T-cell (primary cell): ENCODE data around the gene CCL1. TPM values are rescaled to one million over a fixed set of nuclear protein-coding genes. Genes with fewer than 3 reads are reported as not detected.

Experiments used
- ATAC-seq, 4 experiments: fragments of 200-7000 bp in 3 of 4; fragments of 150-1000 bp in 1 of 4; cut with Tn5 transposase; replicated peaks in 1 of 4; 1 replicate in 3 of 4; 2 replicates in 1 of 4; pipeline ENCODE4 v1.10.0; 2021; ENCODE audit warnings: moderate library complexity in 3 of 4, mild to moderate bottlenecking in 2 of 4, moderate number of reproducible peaks in 1 of 4
- CTCF ChIA-PET, 2 donors: fragments of 300-600 bp; sonication (Branson Sonifier 250); formaldehyde crosslinking; loops; one replicate each; lab custom pipeline; 2022; ENCODE audit warnings: antibody characterized with exemption in 2 of 2; lab: Charles Lee
- POLR2A ChIA-PET, 2 donors: fragments of 300-600 bp; sonication (Branson Sonifier 250); formaldehyde crosslinking; loops; one replicate each; lab custom pipeline; 2022; ENCODE audit warnings: antibody characterized with exemption in 2 of 2; lab: Charles Lee
- DNase-seq, 35 experiments: peaks; one replicate each; pipeline versions ENCODE4 v3.0.0 to v3.0.0-alpha.2; 2013 to 2023
- H3K27ac ChIP-seq: one replicate; pipeline ENCODE4 v1.5.1; 2013; ENCODE audit warnings: low read length
- H3K27me3 ChIP-seq, 2 experiments: replicated peaks in 1 of 2; 1 replicate in 1 of 2; 2 replicates in 1 of 2; pipeline versions ENCODE4 v1.6.1 to v1.7.0; 2013; ENCODE audit warnings: low read length in 1 of 2, mixed read lengths in 1 of 2; ENCODE audit not compliant: control insufficient read depth in 2 of 2, insufficient read depth in 2 of 2; ENCODE audit errors: extremely low read depth in 1 of 2
- H3K36me3 ChIP-seq, 2 donors: 1 replicate in 1 of 2; 2 replicates in 1 of 2; pipeline versions ENCODE4 v1.6.1 to v1.7.0; 2013; ENCODE audit warnings: low read length in 1 of 2; ENCODE audit not compliant: control insufficient read depth in 2 of 2, insufficient read depth in 1 of 2; ENCODE audit errors: extremely low read depth in 1 of 2
- H3K4me1 ChIP-seq, 2 experiments: 1 replicate in 1 of 2; 2 replicates in 1 of 2; pipeline versions ENCODE4 v1.6.1 to v1.7.0; 2013; ENCODE audit warnings: low read length in 2 of 2, mixed read lengths in 1 of 2; ENCODE audit not compliant: insufficient read depth in 2 of 2, control insufficient read depth in 1 of 2; ENCODE audit errors: extremely low read depth in 1 of 2
- H3K4me3 ChIP-seq, 2 donors: 1 replicate in 1 of 2; 2 replicates in 1 of 2; pipeline versions ENCODE4 v1.5.1 to v1.7.0; 2013; ENCODE audit warnings: mild to moderate bottlenecking in 2 of 2, low read length in 1 of 2, moderate library complexity in 1 of 2; ENCODE audit not compliant: control insufficient read depth in 1 of 2; ENCODE audit errors: extremely low read depth in 1 of 2
- H3K9me3 ChIP-seq: 2 replicates; pipeline ENCODE4 v1.7.0; 2013
- H3K27ac Mint-ChIP-seq, 2 donors: one replicate each; pipeline ENCODE4 v1.8.0; 2020 to 2021; ENCODE audit warnings: mild to moderate bottlenecking in 2 of 2, mixed read lengths in 2 of 2
- H3K27me3 Mint-ChIP-seq, 2 donors: one replicate each; pipeline ENCODE4 v1.8.0; 2021 to 2022; ENCODE audit warnings: mixed read lengths in 2 of 2
- H3K36me3 Mint-ChIP-seq: one replicate; pipeline ENCODE4 v1.8.0; 2021; ENCODE audit warnings: mixed read lengths
- H3K4me1 Mint-ChIP-seq, 3 donors: one replicate each; pipeline ENCODE4 v1.8.0; 2020 to 2022; ENCODE audit warnings: mixed read lengths in 3 of 3, mild to moderate bottlenecking in 1 of 3
- H3K4me3 Mint-ChIP-seq, 3 donors: one replicate each; pipeline ENCODE4 v1.8.0; 2020 to 2022; ENCODE audit warnings: mild to moderate bottlenecking in 3 of 3, mixed read lengths in 3 of 3, moderate library complexity in 3 of 3
- H3K9me3 Mint-ChIP-seq, 3 donors: one replicate each; pipeline ENCODE4 v1.8.0; 2020 to 2022; ENCODE audit warnings: mixed read lengths in 3 of 3
- WGBS: methylation state at CpG from one replicate; pipeline ENCODE4 v1.1.5; 2013; ENCODE audit warnings: missing lambda C conversion rate; ENCODE audit not compliant: insufficient coverage; 5-methylcytosine and 5-hydroxymethylcytosine counted together
- total RNA-seq, 35 experiments: library from RNA in 6 of 35; stranded (reverse) in 6 of 35; fragments of 120-200 nt in 1 of 35; gene quantifications; one replicate each; pipeline versions ENCODE4 v1.2.1 to v1.2.4 and lab custom pipeline; 2013 to 2026

CCL1 gene
- total RNA-seq, 5 donors from 2014 or later (not counting 1 experiment from before 2014, with no cell fraction given), result not detected

DNA sequence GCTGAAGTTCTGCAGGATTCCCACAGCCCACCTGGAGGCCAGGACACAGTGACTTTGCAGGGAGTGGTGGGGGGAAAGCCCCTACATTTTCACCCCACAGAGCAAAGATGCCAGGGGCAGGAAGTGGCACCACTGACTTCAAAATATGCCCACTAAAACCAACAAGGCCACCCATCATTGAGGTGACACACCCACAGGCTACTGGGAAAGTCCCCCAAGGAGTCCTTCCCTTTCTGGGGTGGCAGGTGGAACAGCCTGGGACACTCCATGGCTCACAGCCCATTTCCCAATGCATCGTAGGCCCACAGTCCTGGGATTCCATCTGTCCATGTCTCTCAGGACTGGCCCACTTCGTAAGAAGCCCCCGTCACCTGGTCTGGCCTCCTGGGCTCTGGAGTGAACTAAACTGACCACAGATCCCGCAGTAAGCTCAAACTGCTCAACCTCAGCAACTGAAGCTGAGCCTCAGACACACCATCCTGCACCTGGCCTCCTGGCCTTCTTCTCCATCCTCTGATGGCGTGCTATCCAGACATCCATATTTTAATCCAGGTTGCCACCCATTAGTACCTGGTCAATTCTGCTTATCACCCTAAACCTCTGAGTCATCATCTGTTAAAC lies 7.5 kb upstream of the CCL1 start:
- no peaks in the 10 kb centered on the region for H3K9me3 Mint-ChIP-seq
- ChIA-PET POLR2A (no interaction called here), CTCF (no interaction called here)
- ATAC-seq (no peak), DNase-seq (no peak)
- H3K27me3 Mint-ChIP-seq, result peaks cover 3 to 4% of the 10 kb centered on the region in 2 donors
- H3K36me3 Mint-ChIP-seq, result no peaks in the 10 kb centered on the region
- no peak overlapping the region for H3K4me3 ChIP-seq
- H3K27ac ChIP-seq, result no peak overlapping the region
- no peaks in the 10 kb centered on the region for H3K36me3 ChIP-seq
- peaks cover 4 to 5% (median 5%) of the 10 kb centered on the region in 3 donors for H3K4me1 Mint-ChIP-seq
- peaks cover 0 to 3% of the 10 kb centered on the region in 2 experiments for H3K27me3 ChIP-seq
- H3K27ac Mint-ChIP-seq, result no peak overlapping the region
- WGBS, result 72% methylated on average over 5 of the region's 5 CpGs
- no peak overlapping the region for H3K4me3 Mint-ChIP-seq
- no peaks in the 10 kb centered on the region for H3K9me3 ChIP-seq
- peaks cover 0 to 1% of the 10 kb centered on the region in 2 experiments for H3K4me1 ChIP-seq

DNA sequence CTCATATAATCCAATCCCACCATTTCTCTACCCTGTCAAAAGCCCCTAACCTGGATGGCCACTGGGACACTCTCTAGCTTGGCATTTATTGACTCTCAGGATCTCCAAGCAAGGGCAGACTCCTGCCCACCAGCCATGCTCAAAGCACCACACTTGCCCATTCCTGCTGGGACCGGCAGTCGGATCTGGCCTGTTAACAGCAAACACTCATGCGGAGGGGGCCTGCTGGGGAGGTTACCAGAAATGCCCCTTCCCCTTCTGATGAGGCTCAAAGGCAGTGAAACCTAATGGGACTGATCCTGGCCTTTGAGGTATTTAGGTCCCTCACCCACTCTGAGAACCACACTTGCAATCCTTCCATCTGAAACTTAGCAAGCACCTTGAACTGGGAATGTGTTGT lies 6.5 kb upstream of the CCL1 start:
- ChIA-PET CTCF (interaction anchor here in 1 of 2 donors (0.6 kb wide), 1 partner anchor 10 kb away, joined by 3 read pairs; no protein-coding TSS in a partner anchor), POLR2A (no interaction called here)
- no peak overlapping the region for H3K27ac Mint-ChIP-seq
- Histone ChIP-seq H3K27ac (no peak overlapping the region), H3K36me3 (no peaks in the 10 kb centered on the region), H3K9me3 (no peaks in the 10 kb centered on the region), H3K4me1 (peaks cover 0 to 4% of the 10 kb centered on the region in 2 experiments), H3K27me3 (peaks cover 0 to 3% of the 10 kb centered on the region in 2 experiments), H3K4me3 (no peak overlapping the region)
- H3K27me3 Mint-ChIP-seq, result peaks cover 0 to 7% of the 10 kb centered on the region in 2 donors
- H3K36me3 Mint-ChIP-seq, result no peaks in the 10 kb centered on the region
- ATAC-seq, result no peak
- DNase-seq, result no peak
- no peak overlapping the region for H3K4me3 Mint-ChIP-seq
- peaks cover 9 to 10% (median 9%) of the 10 kb centered on the region in 3 donors for H3K4me1 Mint-ChIP-seq
- 100% methylated on average over 1 of the region's 3 CpGs for WGBS
- no peaks in the 10 kb centered on the region for H3K9me3 Mint-ChIP-seq

DNA sequence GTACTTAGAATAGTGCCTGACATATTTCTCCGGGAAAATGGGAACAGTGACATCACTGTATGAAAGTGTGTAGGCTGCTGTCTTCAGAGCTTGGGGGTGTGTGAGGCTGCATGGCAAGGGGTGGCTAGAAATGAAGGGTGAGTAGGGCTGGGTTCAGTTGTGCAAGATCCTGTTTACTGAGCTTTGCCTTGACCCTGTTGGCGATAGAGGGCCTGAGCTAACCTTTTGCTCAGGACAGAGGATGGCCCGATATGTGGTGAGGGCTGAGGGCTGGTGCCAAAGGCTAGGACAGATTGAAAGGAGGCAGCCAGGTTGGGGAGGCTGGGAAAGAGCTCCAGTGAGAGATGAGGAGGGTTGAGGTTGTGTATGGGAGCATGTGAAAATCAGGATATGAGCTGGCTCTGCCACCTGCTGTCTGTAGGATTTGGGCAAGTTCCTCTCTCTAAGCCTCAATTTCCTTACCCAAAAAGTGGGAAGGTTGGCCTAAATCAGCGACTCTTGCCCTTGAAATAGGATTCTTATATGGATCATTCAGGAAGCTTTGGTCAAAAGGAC lies 6.0 kb upstream of the CCL1 start:
- H3K27me3 Mint-ChIP-seq, result peaks cover 0 to 7% of the 10 kb centered on the region in 2 donors
- Histone ChIP-seq H3K4me3 (no peak overlapping the region), H3K4me1 (peaks cover 0 to 4% of the 10 kb centered on the region in 2 experiments), H3K27me3 (peaks cover 0 to 3% of the 10 kb centered on the region in 2 experiments), H3K36me3 (no peaks in the 10 kb centered on the region), H3K27ac (no peak overlapping the region), H3K9me3 (no peaks in the 10 kb centered on the region)
- no peak overlapping the region for H3K4me3 Mint-ChIP-seq
- DNase-seq (no peak), ATAC-seq (no peak)
- no peak overlapping the region for H3K27ac Mint-ChIP-seq
- H3K9me3 Mint-ChIP-seq, result no peaks in the 10 kb centered on the region
- CTCF ChIA-PET, result interaction anchor here in 1 of 2 donors (0.6 kb wide), 1 partner anchor 9 kb away, joined by 3 read pairs; no protein-coding TSS in a partner anchor
- POLR2A ChIA-PET, result no interaction called here
- H3K4me1 Mint-ChIP-seq, result peaks cover 9 to 10% (median 9%) of the 10 kb centered on the region in 3 donors
- WGBS, result 69% methylated on average over 4 of the region's 4 CpGs
- H3K36me3 Mint-ChIP-seq, result no peaks in the 10 kb centered on the region

DNA sequence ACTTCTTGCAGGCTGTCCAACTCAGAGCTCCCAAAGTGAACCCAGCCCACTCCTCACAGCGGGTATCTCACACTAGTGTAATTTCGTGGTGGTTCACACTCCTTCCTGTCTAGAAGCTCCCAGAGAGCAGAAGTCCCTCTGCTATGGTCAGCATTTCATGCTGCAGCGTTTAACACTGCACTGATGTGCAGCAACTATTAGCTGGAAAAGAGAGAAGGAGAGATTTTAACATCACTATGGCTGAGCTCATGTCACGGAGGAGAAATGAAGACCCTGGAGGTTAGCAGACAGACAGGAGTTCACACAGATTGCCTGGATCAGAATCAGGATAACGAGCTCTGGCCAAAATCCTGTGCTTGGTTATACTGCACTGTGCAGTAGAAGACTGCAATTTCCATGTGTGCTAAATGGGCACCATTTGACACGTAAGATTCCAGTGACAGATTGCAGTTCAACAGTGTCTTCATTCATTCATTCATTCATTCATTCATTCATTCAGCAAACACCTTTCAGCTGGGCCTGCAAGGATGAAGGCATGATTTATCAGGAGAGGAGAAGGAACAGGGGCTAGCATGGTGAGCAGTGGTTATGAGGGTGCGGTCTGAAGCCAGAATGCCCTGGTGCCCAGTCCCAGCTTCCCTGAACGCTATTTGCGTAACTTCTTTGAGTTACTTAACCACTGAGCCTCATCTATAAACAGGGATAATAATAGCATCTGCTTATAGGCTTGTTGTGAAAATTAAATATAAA lies 5.3 kb upstream of the CCL1 start:
- ChIA-PET CTCF (no interaction called here), POLR2A (no interaction called here)
- H3K9me3 Mint-ChIP-seq, result no peaks in the 10 kb centered on the region
- Histone ChIP-seq H3K4me3 (no peak overlapping the region), H3K27ac (no peak overlapping the region), H3K27me3 (peaks cover 0 to 3% of the 10 kb centered on the region in 2 experiments), H3K36me3 (no peaks in the 10 kb centered on the region), H3K9me3 (no peaks in the 10 kb centered on the region), H3K4me1 (peaks cover 0 to 4% of the 10 kb centered on the region in 2 experiments)
- WGBS, result 64% methylated on average over 5 of the region's 9 CpGs
- peaks cover 0 to 10% of the 10 kb centered on the region in 2 donors for H3K27me3 Mint-ChIP-seq
- peaks cover 9 to 10% (median 9%) of the 10 kb centered on the region in 3 donors for H3K4me1 Mint-ChIP-seq
- ATAC-seq, result no peak
- no peak overlapping the region for H3K4me3 Mint-ChIP-seq
- H3K36me3 Mint-ChIP-seq, result no peaks in the 10 kb centered on the region
- H3K27ac Mint-ChIP-seq, result no peak overlapping the region
- DNase-seq, result no peak

DNA sequence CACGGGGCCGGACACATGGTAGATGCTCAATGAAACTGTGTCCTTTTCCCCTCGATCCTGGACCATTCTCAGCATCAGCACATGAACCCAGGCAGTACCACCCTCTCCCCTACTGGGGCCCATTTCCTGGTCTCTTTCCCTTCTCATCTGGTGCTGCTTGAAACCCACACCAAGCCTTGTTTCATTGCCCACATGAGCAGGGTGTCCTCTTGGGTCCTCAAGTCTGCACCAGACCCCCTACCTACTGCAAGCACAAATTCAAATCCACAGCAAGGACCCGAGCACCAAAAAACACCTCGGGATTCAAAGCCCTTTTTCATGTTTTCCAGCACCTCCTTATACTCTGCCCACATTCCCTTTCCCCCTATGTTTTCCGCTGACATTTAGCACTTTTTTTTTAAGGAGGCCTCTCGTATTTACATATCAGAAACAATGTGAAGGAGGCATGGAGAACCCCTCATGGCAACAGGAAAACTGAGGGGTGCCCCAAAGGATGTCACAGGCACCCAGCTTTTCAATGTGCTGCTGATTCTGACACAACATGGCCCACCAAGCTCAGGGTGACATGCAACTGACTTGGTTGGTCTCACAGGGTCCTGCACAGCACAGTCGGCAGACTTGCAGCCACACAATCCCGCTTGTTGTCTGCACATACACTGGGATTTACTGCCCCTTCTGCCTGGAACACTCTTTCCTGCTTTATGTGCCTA lies 4.6 kb upstream of the CCL1 start:
- Histone ChIP-seq H3K36me3 (no peaks in the 10 kb centered on the region), H3K27me3 (peaks cover 0 to 10% of the 10 kb centered on the region in 2 experiments), H3K27ac (no peak overlapping the region), H3K4me3 (no peak overlapping the region), H3K9me3 (no peaks in the 10 kb centered on the region), H3K4me1 (peaks cover 0 to 4% of the 10 kb centered on the region in 2 experiments)
- peaks cover 9 to 10% (median 9%) of the 10 kb centered on the region in 3 donors for H3K4me1 Mint-ChIP-seq
- H3K36me3 Mint-ChIP-seq, result no peaks in the 10 kb centered on the region
- POLR2A ChIA-PET, result no interaction called here
- H3K9me3 Mint-ChIP-seq, result no peaks in the 10 kb centered on the region
- no peak overlapping the region for H3K4me3 Mint-ChIP-seq
- DNase-seq (no peak), ATAC-seq (no peak)
- H3K27ac Mint-ChIP-seq, result no peak overlapping the region
- CTCF ChIA-PET, result no interaction called here
- H3K27me3 Mint-ChIP-seq, result peaks cover under 1 to 13% of the 10 kb centered on the region in 2 donors
- 86% methylated on average over 7 of the region's 9 CpGs for WGBS

DNA sequence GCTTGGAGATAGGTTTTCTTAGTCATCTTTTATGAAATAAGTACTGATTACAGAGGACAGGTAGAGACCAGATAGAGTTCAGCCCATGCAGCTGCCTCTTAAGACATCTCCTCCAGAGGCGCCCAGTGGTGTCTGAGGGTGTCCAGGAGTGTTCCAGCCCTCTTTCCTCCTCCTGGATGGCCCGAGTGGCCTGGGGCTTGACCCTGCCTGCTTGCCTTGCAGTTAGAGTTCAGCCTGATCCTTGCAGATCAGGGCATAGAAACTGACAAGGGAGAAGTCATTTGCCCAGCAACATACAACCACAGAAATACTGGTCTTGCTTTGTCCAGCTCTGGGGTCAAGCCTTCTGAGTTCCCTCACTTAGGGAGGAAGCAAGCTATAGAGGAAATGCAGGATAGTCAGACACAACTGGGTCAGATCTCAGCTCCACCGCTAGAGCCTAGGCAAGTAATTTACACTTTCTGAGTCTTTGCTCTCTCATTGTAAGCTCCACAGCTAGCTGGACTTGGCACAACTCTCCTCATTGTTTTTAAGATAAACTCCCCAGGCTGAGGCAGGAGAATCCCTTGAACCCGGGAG lies 3.6 kb upstream of the CCL1 start:
- Mint-ChIP-seq H3K4me1 (peaks cover 9 to 10% (median 9%) of the 10 kb centered on the region in 3 donors), H3K4me3 (no peak overlapping the region), H3K36me3 (no peaks in the 10 kb centered on the region), H3K9me3 (no peaks in the 10 kb centered on the region), H3K27me3 (peaks cover 6 to 20% of the 10 kb centered on the region in 2 donors), H3K27ac (no peak overlapping the region)
- H3K27ac ChIP-seq, result no peak overlapping the region
- 75% methylated on average over 2 of the region's 4 CpGs for WGBS
- peaks cover 0 to 4% of the 10 kb centered on the region in 2 experiments for H3K4me1 ChIP-seq
- no peak overlapping the region for H3K4me3 ChIP-seq
- CTCF ChIA-PET, result no interaction called here
- peaks cover 0 to 15% of the 10 kb centered on the region in 2 experiments for H3K27me3 ChIP-seq
- no peaks in the 10 kb centered on the region for H3K9me3 ChIP-seq
- H3K36me3 ChIP-seq, result no peaks in the 10 kb centered on the region
- POLR2A ChIA-PET, result no interaction called here
- ATAC-seq, result no peak
- no peak for DNase-seq
